Neural progenitor cell (in vitro differentiated cells): ENCODE results near the gene IGDCC3.

ENCODE experiments used
- CTCF ChIP-seq: fragments of 200-600 bp; sonication (generic); IDR thresholded peaks from 2 replicates; pipeline ENCODE4 v1.5.1; 2017; ENCODE audit warnings: antibody characterized with exemption, mild to moderate bottlenecking
- EZH2 ChIP-seq: fragments of 200-600 bp; sonication (generic); IDR thresholded peaks from 2 replicates; pipeline ENCODE4 v1.6.1; 2017; ENCODE audit warnings: antibody characterized with exemption, mild to moderate bottlenecking, moderate library complexity
- EZH2phosphoT487 ChIP-seq: fragments of 200-600 bp; sonication (generic); IDR thresholded peaks from 2 replicates; pipeline ENCODE4 v1.6.1; 2017; ENCODE audit warnings: antibody characterized with exemption

GRCh38 chr15:65375871-65376607, 1.8 kb downstream of the IGDCC3 start:
- TF ChIP-seq CTCF (no peak), EZH2phosphoT487 (no peak), EZH2 (no peak)
